HG02840 (cell line): ENCODE data around the gene GABPB2.

Experiments used
- ATAC-seq: cut with Tn5 transposase; IDR thresholded peaks from one replicate; pipeline ENCODE4 v1.9.1; 2021; ENCODE audit warnings: mild to moderate bottlenecking, moderate library complexity, moderate number of reproducible peaks; ENCODE audit not compliant: unreplicated experiment, low FRiP score

GABPB2 gene

DNA sequence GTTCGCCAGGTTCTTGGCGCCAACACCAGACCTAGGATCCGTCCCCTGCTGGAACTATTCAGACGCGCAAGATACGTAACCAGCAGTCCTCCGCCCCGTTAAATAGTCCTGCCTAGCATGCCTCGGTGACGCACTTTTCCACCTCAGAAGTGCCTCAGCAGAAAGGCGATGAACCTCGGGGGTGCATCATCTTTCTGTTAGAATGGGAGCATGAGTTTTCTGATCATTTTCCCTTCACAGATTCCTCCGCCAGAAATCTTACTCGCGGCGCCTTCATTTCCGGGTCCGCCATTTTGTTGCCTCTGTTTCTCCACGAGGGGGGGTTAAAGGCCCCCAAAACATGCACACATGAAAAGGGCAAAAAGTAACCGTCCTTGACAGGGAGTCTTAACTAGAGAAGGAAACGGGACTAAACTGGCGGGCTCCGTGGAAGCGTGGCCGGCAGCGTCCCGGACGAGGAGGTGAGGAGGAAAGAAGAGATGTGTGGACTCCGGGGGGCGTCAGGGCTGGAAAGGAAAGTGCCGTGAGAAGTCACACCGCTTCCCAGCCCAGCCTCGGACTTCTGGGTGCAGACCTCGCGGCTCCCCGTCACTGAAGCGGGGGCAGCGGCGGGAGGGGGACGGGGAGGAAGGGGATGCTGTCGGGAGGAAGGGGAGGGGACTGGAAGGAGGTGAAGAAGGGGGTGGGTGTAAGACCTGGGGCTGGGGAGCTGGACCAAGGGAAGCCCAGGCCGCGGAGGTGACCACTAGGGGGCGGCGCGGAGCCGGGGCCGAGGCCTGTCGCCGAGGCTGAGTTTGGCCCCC lies at the start of gene GABPB2:
Gene GABPB2 (plus strand): TSS at position 288 of the 803 bp plus-strand sequence. CDS start 17,429 bp downstream, outside the sequence.
- ATAC-seq = peak; percentile 68

DNA sequence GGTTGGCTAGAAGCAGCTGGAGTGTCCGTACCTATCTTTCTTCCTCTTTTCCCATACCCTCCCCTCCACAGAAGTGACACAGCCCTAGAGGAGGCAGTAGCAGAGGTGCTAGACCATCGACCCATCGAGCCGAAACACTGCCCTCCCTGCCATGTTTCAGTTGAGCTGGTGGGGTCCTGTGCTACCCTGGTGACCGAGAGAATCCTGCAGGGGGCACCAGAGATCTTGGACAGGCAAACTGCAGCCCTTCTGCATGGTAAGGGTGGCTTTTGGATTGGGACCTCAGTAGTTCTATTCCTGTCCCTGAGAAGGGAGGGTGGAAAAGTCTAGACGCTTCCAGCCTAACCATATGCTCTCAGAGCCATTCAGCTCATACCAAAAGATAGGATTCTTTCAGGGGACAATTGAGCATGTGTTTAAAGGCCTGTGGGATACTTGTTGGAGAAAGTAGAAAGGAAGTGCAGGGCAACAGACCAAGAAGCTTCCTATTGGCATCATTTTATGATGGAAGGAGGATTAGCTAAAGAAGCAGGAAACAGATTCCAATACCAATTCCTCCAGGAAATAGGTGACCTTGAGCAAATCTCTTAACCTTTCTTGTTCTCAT lies 45.9 kb upstream of the GABPB2 start:
- no peak for ATAC-seq

DNA sequence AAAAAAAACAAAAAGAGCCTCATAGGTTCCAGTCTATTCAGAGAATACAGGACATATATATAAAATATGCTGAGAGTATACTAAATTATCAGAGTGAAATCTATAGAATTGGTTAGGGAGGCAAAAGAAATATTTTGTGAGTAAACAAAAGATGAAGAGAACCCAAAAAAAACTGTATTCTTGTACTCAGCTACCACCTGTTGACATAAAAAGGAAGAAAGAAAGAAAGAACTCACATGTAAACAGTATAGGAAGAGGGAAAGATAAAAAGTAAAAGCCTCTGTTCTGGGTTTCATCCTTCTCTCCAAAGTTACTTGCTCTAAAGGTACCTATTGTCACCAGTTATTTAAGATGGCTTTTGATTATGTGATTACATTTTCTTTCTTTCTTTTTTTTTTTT lies 44.1 kb upstream of the GABPB2 start:
- no peak for ATAC-seq

DNA sequence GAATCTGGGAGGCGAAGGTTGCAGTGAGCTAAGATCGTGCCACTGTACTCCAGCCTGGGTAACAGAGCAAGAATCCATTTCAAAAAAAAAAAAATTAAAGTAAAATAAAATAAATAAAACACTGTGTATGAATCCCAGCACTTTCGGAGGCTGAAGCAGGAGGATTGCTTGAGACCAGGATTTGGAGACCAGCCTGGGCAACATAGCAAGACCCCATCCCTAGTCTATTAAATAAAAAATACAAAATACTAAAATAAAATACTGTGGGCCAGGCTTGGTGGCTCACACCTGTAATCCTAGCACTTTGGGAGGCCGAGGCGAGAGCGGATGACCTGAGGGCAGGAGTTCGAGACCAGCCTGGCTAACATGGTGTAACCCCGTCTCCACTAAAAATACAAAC lies 38.4 kb upstream of the GABPB2 start:
- ATAC-seq = no peak

DNA sequence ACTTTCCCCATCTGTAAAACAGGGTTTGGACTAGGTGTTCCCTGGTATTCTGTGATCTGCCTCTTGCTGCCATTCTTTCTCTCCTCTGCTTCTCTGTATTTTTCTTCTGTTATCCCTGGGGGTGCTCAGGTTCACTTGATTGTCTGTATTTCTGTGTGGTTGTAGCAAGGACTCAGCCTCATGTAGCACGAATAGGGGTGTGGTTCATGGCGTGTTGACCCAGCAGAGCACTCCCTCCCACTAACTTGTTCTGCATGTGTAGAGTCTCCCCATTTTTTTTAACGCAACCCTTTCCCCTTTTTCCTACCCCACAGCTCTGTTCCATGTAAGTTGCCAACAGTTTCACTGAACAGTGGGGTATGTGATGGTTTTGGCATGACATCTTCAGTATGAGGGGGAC lies 35.4 kb upstream of the GABPB2 start:
- ATAC-seq = no peak

DNA sequence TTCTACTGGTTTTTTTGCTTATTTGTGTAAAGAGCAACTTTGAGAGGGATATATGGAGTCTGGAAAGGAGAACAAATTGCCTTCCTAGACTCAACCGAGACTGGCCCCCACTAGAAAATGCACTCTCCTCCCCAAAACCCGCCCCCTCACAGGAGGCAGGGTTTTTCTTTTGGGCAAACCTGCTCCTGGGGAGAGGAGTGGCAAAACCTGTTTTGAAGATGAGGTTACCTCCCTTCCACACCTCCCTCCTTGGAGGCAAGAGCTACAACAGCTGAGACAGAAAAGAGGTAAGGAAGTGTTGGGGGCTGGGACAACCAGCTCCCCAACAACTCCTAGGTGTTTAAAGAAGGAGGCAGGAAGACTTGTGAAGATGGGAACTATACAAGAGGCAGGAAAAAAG lies 34.2 kb upstream of the GABPB2 start, which contains the start of gene BNIPL:
Gene BNIPL (plus strand): TSS at position 231 of the 400 bp plus-strand sequence. CDS start 140 bp downstream, at position 371.
- ATAC-seq = no peak

DNA sequence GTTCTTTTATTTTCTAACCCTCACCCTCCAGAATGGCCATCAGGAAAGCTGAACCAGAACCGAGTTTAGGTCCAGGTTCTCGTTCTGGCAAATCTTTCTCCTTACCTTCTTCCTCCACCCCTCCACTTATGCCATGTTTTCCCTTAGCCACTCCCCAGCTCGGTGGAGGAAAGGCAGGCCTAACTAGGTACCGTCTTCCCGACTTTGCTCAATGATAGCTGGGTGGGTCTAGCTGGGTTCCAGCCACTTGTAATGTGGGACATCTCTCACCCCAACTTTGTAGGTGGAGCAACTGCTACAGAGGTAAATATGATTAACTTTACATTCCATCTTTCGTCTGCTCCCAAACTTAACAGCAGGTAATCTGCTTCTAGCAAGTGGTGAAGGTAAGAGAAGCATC lies 33.5 kb upstream of the GABPB2 start:
- ATAC-seq = no peak

DNA sequence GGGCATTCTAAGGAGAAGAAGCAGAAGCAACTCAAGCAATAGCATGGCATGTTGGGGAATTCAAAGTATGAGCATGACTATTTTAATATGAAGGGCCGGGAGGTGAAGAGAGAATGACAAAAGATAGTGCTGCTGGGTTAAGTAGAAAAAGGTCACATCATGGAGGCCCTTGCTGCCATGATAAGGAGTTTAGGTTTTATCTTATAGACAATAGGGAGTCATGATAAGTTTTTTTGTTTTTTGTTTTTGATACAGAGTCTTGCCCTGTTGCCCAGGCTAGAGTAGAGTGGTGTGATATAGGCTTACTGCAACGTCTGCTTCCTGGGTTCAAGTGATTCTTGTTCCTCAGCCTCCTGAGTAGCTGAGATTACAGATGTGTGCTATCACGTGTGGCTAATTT lies 31.0 kb upstream of the GABPB2 start:
- ATAC-seq = no peak

DNA sequence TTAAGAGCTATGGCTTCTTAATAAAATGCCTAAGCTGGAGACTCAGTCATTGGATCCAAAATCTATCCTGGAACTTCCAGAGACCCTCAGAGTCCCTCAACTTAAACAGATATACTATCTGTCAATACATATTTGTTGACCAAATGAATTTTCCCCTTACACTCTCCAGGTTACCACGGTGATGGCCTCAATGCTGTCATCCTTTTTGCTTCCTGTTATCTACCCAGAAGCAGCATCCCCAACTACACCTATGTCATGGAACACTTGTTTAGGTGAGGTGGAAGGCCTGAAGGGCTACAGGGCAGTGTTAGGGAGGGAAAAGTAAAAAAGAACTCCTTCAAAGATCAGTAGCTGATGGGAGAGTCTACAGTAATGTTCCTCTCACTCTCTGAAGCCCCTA lies 27.4 kb upstream of the GABPB2 start:
- ATAC-seq = no peak

DNA sequence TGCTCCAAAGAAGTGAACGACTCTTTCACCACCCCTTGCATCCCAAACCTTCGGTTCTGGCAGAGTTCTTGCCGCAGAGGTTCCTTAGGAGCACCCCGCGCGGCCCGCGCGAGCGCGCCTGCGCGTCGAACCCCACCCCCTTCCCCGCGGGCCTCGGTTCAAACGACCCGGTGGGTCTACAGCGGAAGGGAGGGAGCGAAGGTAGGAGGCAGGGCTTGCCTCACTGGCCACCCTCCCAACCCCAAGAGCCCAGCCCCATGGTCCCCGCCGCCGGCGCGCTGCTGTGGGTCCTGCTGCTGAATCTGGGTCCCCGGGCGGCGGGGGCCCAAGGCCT lies 23.0 kb upstream of the GABPB2 start, which contains the start of gene C1orf56:
Gene C1orf56 (plus strand): TSS at position 161 of the 334 bp plus-strand sequence. CDS start 97 bp downstream, at position 258.
- peak; percentile 39 for ATAC-seq

DNA sequence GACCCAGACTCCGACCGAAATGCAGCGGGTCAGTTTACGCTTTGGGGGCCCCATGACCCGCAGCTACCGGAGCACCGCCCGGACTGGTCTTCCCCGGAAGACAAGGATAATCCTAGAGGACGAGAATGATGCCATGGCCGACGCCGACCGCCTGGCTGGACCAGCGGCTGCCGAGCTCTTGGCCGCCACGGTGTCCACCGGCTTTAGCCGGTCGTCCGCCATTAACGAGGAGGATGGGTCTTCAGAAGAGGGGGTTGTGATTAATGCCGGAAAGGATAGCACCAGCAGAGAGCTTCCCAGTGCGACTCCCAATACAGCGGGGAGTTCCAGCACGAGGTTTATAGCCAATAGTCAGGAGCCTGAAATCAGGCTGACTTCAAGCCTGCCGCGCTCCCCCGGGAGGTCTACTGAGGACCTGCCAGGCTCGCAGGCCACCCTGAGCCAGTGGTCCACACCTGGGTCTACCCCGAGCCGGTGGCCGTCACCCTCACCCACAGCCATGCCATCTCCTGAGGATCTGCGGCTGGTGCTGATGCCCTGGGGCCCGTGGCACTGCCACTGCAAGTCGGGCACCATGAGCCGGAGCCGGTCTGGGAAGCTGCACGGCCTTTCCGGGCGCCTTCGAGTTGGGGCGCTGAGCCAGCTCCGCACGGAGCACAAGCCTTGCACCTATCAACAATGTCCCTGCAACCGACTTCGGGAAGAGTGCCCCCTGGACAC lies 22.5 kb upstream of the GABPB2 start:
- ATAC-seq = peak; percentile 54

DNA sequence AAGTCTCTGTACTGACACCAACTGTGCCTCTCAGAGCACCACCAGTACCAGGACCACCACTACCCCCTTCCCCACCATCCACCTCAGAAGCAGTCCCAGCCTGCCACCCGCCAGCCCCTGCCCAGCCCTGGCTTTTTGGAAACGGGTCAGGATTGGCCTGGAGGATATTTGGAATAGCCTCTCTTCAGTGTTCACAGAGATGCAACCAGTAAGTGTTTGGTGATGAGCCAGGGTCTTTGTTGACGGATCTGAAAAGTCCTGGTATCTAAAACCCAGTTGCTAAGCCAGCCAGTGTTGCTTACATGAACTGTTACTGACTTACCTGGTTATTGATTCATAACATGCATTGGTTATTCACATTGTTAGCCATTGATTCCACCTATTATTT lies 21.9 kb upstream of the GABPB2 start:
- ATAC-seq = no peak

DNA sequence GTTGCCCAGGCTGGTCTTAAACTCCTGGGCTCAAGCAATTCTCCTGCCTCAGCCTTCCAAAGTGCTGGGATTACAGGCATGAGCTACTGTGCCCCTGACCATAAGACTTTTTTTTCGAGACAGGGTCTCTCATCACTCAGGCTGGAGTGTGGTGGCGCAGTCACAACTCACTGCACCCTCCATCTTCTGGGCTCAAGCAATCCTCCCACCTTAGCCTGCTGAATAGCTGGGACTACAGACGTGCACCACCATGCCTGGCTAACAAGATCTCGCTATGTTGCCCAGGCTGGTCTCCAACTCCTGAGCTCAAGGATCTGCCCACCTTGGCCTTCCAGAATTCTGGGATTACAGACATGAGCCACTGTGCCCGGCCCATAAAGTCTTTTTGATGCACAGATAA lies 21.1 kb upstream of the GABPB2 start:
- ATAC-seq = no peak

DNA sequence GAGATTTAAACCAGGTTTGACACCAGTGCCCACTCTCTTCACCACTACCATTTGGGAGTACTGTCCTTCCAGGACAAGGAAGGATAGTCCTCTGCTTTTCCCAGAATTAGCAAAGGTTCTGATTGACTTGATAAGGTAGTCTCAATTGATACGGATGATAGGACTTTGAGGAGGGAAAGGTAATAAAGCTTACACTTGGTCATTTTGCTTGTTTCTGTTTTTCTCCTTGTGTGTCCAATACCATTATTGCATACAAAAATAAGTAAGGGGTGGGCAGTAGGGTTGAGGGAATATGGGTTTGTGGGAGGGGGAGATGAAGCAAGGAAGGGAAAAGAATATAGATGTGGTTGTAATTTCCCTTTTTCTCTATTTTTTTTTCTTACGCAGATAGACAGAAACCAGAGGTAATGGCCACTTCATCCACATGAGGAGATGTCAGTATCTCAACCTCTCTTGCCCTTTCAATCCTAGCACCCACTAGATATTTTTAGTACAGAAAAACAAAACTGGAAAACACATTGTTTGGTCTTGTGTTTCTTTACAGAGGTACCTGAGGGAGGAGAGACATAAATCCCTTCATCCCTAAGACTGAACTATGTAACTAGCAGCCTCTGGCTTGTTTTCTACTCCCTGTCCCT lies 20.4 kb upstream of the GABPB2 start:
- ATAC-seq = no peak

DNA sequence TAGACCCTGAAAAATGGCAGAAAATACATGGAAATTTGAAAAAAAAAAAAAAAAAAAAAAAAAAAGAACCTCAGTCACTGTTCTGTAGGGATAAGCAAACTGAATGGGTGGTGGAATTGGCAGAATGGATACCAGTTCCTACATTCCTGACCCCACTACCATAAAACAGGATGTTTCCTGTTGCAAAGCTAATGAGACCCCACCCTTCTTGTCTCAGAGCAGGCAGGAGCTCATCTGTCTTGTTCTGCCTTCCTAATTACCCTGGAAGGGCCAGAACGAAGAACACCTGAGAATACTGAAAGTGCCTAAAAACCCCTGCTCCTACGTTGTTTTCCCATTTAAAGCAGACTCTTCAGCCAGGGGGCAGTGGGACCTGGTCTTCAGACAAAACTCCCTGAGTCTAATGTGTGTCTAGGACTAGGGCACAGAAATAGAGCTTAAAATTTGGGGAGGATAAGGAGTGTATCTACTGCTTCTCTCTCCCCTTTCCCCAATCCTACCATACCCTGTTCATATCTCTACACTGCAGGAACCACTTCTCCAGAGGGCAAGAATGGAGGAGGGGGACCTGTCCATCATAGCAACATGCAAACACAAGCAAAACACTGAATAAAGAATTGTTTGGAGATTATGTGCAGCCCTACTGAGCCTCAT lies 19.1 kb upstream of the GABPB2 start:
- no peak for ATAC-seq

DNA sequence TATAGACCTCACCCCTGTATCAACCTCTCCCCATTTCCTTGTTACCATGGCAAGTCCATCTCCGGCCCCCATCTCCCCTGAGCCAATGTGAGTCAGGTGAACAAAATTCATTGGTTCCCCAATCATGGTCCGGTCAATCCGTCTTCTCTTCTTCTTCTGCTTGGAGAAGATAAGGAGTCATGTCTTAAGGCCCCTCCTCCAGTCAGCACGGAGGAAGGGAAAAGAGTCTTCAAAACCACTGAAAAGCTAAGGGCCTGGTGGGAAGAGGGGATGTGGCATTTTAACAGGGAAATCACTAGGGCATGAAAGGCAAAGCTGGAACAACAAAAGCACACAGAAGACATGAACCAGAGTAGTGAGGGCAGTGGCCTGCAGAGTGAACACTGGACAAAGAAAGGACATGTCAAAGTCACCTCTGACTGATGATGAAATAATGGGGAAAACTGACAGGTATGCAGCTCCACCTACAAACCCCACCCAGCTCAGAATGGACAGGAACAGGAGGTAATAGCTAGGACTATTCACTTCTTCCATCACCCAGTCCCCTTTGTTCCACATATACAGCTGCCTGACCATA lies 15.5 kb upstream of the GABPB2 start:
- ATAC-seq = no peak

DNA sequence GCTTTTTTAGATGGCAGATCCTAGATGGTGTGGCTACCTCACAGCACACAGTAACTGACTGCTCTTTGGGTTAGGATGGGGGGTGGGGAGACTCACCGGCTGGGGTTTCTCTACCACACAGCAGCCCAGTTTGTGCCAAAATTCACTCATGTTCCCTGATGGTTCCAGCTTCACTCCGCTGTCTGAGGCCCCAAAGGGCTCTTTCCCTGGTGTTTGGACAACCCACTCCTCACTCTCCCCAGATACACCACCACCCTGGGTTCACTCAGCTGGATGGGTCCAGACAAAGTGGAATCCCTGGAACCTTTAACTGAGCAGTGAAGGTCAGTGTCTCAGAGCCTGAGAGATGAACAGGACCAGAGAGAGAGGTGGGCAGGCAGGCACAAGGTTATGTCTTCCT lies 15.0 kb upstream of the GABPB2 start:
- ATAC-seq = no peak

DNA sequence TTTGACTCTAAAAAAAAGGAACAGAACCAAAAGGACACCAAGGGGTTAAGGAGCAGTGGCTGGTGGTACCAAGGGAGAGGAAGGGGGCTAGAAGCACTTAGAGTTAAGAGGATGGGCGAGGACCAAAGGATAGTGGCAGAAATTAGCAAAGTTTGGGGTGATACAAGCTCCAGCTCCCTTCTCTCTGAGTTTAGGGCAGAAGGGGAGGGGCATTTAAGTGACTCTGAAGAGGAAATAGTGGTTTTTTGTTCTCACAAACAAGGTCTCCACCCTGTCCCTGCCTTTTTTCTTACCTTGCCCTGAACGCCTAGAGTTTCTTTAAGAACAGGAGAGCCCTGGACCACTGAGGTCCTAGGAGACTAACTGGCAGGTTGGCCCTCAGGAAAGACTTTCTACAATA lies 14.4 kb upstream of the GABPB2 start:
- ATAC-seq = no peak

DNA sequence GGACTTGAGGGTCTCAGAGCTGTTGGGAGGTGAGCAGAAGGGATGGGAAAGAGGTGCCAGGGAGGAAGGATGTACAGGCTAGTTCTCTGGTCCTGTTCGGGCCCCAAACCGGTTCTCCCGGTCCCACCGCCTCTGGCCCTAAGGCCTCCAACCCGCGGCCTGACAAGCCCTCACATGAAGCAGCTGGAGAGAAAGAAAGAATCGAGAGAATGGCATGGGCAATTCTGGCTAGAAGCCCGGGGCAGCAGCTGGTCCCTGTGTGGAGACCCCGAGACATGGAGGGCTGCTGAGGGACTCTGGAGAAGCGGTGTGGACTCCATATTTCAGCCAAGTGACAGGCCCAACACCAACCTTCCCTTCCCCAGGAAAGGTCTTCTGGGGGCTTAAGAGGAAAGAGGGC lies 11.9 kb upstream of the GABPB2 start:
- no peak for ATAC-seq
